H1 (cell line): ENCODE measurements around the gene SLC16A11. TPM values are rescaled to one million over a fixed set of nuclear protein-coding genes. Genes with fewer than 3 reads are reported as not detected.

ENCODE experiments used
- CTCF ChIA-PET: fragments of 300-600 bp; sonication (Branson Sonifier 250); formaldehyde crosslinking; loops from one replicate; lab custom pipeline; 2021; ENCODE audit not compliant: partially characterized antibody; lab: Charles Lee
- POLR2A ChIA-PET: fragments of 300-600 bp; sonication (Branson Sonifier 250); formaldehyde crosslinking; loops from one replicate; lab custom pipeline; 2021; ENCODE audit warnings: inconsistent platforms; ENCODE audit not compliant: partially characterized antibody; lab: Charles Lee
- DNase-seq, 2 experiments: peaks; one replicate each; pipeline versions ENCODE4 v3.0.0 to v3.0.0-alpha.2; 2010 to 2022; ENCODE audit warnings: low spot score in 2 of 2, low read depth in 1 of 2, mixed read lengths in 1 of 2
- FAIRE-seq: peaks from 2 replicates; lab custom pipeline; 2011; peaks lifted over from hg19 to GRCh38; lab: Jason Lieb, UNC
- H2AFZ ChIP-seq: 2 replicates; pipeline ENCODE4 v1.8.1; 2012; ENCODE audit warnings: low read length, inconsistent platforms
- H2AK5ac ChIP-seq: 2 replicates; pipeline ENCODE4 v1.6.1; 2013; ENCODE audit warnings: low read depth, low read length
- H2BK120ac ChIP-seq: replicated peaks from 2 replicates; pipeline ENCODE3; 2013; ENCODE audit warnings: low read depth, low read length, inconsistent platforms
- H2BK12ac ChIP-seq: 2 replicates; pipeline ENCODE4 v1.6.1; 2013; ENCODE audit warnings: low read depth, low read length
- H2BK15ac ChIP-seq: 2 replicates; pipeline ENCODE4 v1.6.1; 2013; ENCODE audit warnings: low read length
- H2BK20ac ChIP-seq: 2 replicates; pipeline ENCODE4 v1.6.1; 2013; ENCODE audit warnings: low read length
- H2BK5ac ChIP-seq: 2 replicates; pipeline ENCODE4 v1.6.1; 2013; ENCODE audit warnings: low read depth, low read length
- H3K14ac ChIP-seq: 2 replicates; pipeline ENCODE4 v1.6.1; 2013; ENCODE audit warnings: inconsistent platforms; ENCODE audit not compliant: insufficient read length
- H3K18ac ChIP-seq: 2 replicates; pipeline ENCODE4 v1.6.1; 2013; ENCODE audit warnings: low read length; ENCODE audit errors: extremely low read depth
- H3K23ac ChIP-seq: 2 replicates; pipeline ENCODE4 v1.6.1; 2013; ENCODE audit warnings: inconsistent platforms; ENCODE audit not compliant: insufficient read length
- H3K23me2 ChIP-seq: 2 replicates; pipeline ENCODE4 v1.6.1; 2013; ENCODE audit warnings: low read depth, low read length
- H3K27ac ChIP-seq: 2 replicates; pipeline ENCODE4 v1.6.1; 2011; ENCODE audit warnings: low read depth, low read length, inconsistent platforms
- H3K27me3 ChIP-seq, 4 experiments: replicated peaks in 1 of 4; 1 replicate in 1 of 4; 2 replicates in 3 of 4; pipeline versions ENCODE4 v1.6.1 to v1.8.1; 2011 to 2013; ENCODE audit warnings: low read length in 3 of 4, mild to moderate bottlenecking in 3 of 4, inconsistent platforms in 2 of 4, mixed read lengths in 2 of 4, moderate library complexity in 1 of 4; ENCODE audit not compliant: control insufficient read depth in 3 of 4, insufficient read depth in 3 of 4; ENCODE audit errors: extremely low read depth in 1 of 4
- H3K36me3 ChIP-seq, 4 experiments: 2 replicates each; pipeline versions ENCODE4 v1.6.1 to v1.8.1; 2011 to 2013; ENCODE audit warnings: mild to moderate bottlenecking in 4 of 4, low read length in 3 of 4, moderate library complexity in 2 of 4, control low read depth in 1 of 4, inconsistent platforms in 1 of 4; ENCODE audit not compliant: insufficient read depth in 4 of 4, control insufficient read depth in 2 of 4
- H3K4ac ChIP-seq: replicated peaks from 2 replicates; pipeline ENCODE3; 2013; ENCODE audit warnings: low read length, low read depth, mixed read lengths, inconsistent platforms; ENCODE audit not compliant: insufficient read length
- H3K4me1 ChIP-seq, 4 experiments: replicated peaks in 1 of 4; 1 replicate in 1 of 4; 2 replicates in 3 of 4; pipeline versions ENCODE4 v1.6.1 to v1.8.1; 2011 to 2013; ENCODE audit warnings: low read length in 3 of 4, inconsistent platforms in 2 of 4, mixed read lengths in 1 of 4; ENCODE audit not compliant: insufficient read depth in 4 of 4, control insufficient read depth in 3 of 4
- H3K4me2 ChIP-seq, 2 experiments: 2 replicates each; pipeline versions ENCODE4 v1.6.1 to v1.8.1; 2011 to 2013; ENCODE audit warnings: low read depth in 2 of 2, low read length in 2 of 2, control low read depth in 1 of 2, inconsistent platforms in 1 of 2, mild to moderate bottlenecking in 1 of 2; ENCODE audit not compliant: insufficient read depth in 1 of 2
- H3K4me3 ChIP-seq, 4 experiments: fragments of 200-600, 300-600 bp in 1 of 4; sonication (generic), shearing (Covaris generic), sonication (Bioruptor Twin) in 1 of 4; 2 replicates each; pipeline versions ENCODE4 v1.5.1 to v1.8.1; 2011 to 2016; ENCODE audit warnings: low read length in 4 of 4, low read depth in 3 of 4, control low read depth in 2 of 4, inconsistent platforms in 2 of 4, mild to moderate bottlenecking in 2 of 4, mixed read lengths in 1 of 4, moderate library complexity in 1 of 4; ENCODE audit not compliant: insufficient read depth in 2 of 4; ENCODE audit errors: extremely low read depth in 1 of 4
- H3K56ac ChIP-seq: replicated peaks from 2 replicates; pipeline ENCODE3; 2013; ENCODE audit warnings: low read depth, mild to moderate bottlenecking, mixed read lengths, low read length, inconsistent platforms; ENCODE audit not compliant: insufficient read length
- H3K79me1 ChIP-seq: 2 replicates; pipeline ENCODE4 v1.6.1; 2013; ENCODE audit warnings: low read depth, low read length, control low read depth
- H3K79me2 ChIP-seq, 2 experiments: 2 replicates each; pipeline versions ENCODE4 v1.6.1 to v1.8.1; 2012 to 2013; ENCODE audit warnings: low read length in 2 of 2, mild to moderate bottlenecking in 2 of 2, inconsistent platforms in 1 of 2; ENCODE audit not compliant: insufficient read depth in 2 of 2, control insufficient read depth in 1 of 2
- H3K9ac ChIP-seq, 4 experiments: replicated peaks in 1 of 4; 1 replicate in 1 of 4; 2 replicates in 3 of 4; pipeline versions ENCODE4 v1.6.1 to v1.8.1; 2011 to 2013; ENCODE audit warnings: low read depth in 3 of 4, low read length in 3 of 4, control low read depth in 2 of 4, mild to moderate bottlenecking in 2 of 4, moderate library complexity in 2 of 4, inconsistent platforms in 1 of 4; ENCODE audit errors: extremely low read depth in 1 of 4
- H3K9me3 ChIP-seq, 2 experiments: 2 replicates each; pipeline versions ENCODE4 v1.6.1 to v1.8.1; 2012 to 2013; ENCODE audit warnings: mild to moderate bottlenecking in 2 of 2, moderate library complexity in 2 of 2, control low read depth in 1 of 2, inconsistent platforms in 1 of 2, low read depth in 1 of 2, low read length in 1 of 2, mixed read lengths in 1 of 2; ENCODE audit not compliant: insufficient read depth in 2 of 2
- H4K20me1 ChIP-seq, 2 experiments: replicated peaks in 1 of 2; 2 replicates each; pipeline versions ENCODE3 to v1.8.1; 2011 to 2013; ENCODE audit warnings: inconsistent platforms in 2 of 2, low read length in 2 of 2, mild to moderate bottlenecking in 1 of 2; ENCODE audit not compliant: insufficient read depth in 2 of 2, control insufficient read depth in 1 of 2
- H4K5ac ChIP-seq: 2 replicates; pipeline ENCODE4 v1.6.1; 2013; ENCODE audit warnings: low read length, low read depth, mixed read lengths, inconsistent platforms; ENCODE audit not compliant: insufficient read length
- H4K8ac ChIP-seq: 2 replicates; pipeline ENCODE4 v1.8.0; 2013; ENCODE audit warnings: mild to moderate bottlenecking, moderate library complexity, low read length, inconsistent platforms; ENCODE audit not compliant: insufficient read depth; ENCODE audit errors: extremely low read depth
- H4K91ac ChIP-seq: replicated peaks from 2 replicates; pipeline ENCODE3; 2013; ENCODE audit warnings: low read length, mixed read lengths, inconsistent platforms; ENCODE audit not compliant: insufficient read length
- CEBPB ChIP-seq: IDR thresholded peaks from 2 replicates; pipeline ENCODE4 v1.6.1; 2012; ENCODE audit warnings: low read depth, low read length
- CHD2 ChIP-seq: IDR thresholded peaks from 2 replicates; pipeline ENCODE4 v1.6.1; 2012; ENCODE audit warnings: low read length, improper control_type of control experiment
- HDAC6 ChIP-seq: IDR thresholded peaks from one replicate; pipeline ENCODE4 v1.7.1; 2012; ENCODE audit warnings: low read depth, mild to moderate bottlenecking, inconsistent platforms, low read length, moderate library complexity
- KDM4A ChIP-seq: IDR thresholded peaks from one replicate; pipeline ENCODE4 v1.7.1; 2012; ENCODE audit warnings: low read depth, mild to moderate bottlenecking, moderate library complexity, low read length, inconsistent platforms; ENCODE audit not compliant: severe bottlenecking
- RBBP5 ChIP-seq: IDR thresholded peaks from 2 replicates; pipeline ENCODE4 v1.7.1; 2012; ENCODE audit warnings: low read depth, mild to moderate bottlenecking, inconsistent platforms, low read length, moderate library complexity, borderline replicate concordance
- RFX5 ChIP-seq: IDR thresholded peaks from 2 replicates; pipeline ENCODE4 v1.6.1; 2011; ENCODE audit warnings: low read depth, low read length, improper control_type of control experiment, borderline replicate concordance
- SIN3A ChIP-seq, 2 experiments: IDR thresholded peaks in 1 of 2; conservative IDR thresholded peaks in 1 of 2; 2 replicates each; pipeline ENCODE4 v1.6.1; 2011 to 2012; ENCODE audit warnings: low read length in 2 of 2, improper control_type of control experiment in 1 of 2, low read depth in 1 of 2, mild to moderate bottlenecking in 1 of 2
- SIRT6 ChIP-seq: IDR thresholded peaks from one replicate; pipeline ENCODE4 v1.7.1; 2012; ENCODE audit warnings: low read length, inconsistent platforms
- SP1 ChIP-seq: IDR thresholded peaks from 2 replicates; pipeline ENCODE4 v1.6.1; 2011; ENCODE audit warnings: low read depth, low read length
- SP4 ChIP-seq: IDR thresholded peaks from 2 replicates; pipeline ENCODE4 v1.6.1; 2012; ENCODE audit warnings: low read length, inconsistent platforms
- TBP ChIP-seq: IDR thresholded peaks from 2 replicates; pipeline ENCODE4 v1.6.1; 2011; ENCODE audit warnings: low read depth, low read length, improper control_type of control experiment
- TCF12 ChIP-seq: IDR thresholded peaks from 2 replicates; pipeline ENCODE4 v1.6.1; 2011; ENCODE audit warnings: low read depth, mild to moderate bottlenecking, low read length
- TEAD4 ChIP-seq: IDR thresholded peaks from 2 replicates; pipeline ENCODE4 v1.6.1; 2012; ENCODE audit warnings: low read depth, low read length, inconsistent platforms, mixed read lengths
- WGBS, 2 experiments: shearing (Covaris generic) in 1 of 2; methylation state at CpG; one replicate each; pipeline versions ENCODE4 v1.1.6 to v1.1.7; 2013 to 2015; ENCODE audit warnings: low lambda C conversion rate in 2 of 2, mixed read lengths in 2 of 2, inconsistent platforms in 1 of 2, low coverage in 1 of 2, missing lambda C conversion rate in 1 of 2; ENCODE audit not compliant: insufficient replicate concordance in 2 of 2, insufficient coverage in 1 of 2, insufficient read length in 1 of 2; ENCODE audit errors: extremely low coverage in 1 of 2, missing lambda C conversion rate in 1 of 2; 5-methylcytosine and 5-hydroxymethylcytosine counted together
- polyA plus RNA-seq, 7 experiments: library from polyadenylated mRNA; depleted of rRNA in 3 of 7; stranded (reverse) in 5 of 7; unstranded in 2 of 7; fragments of >200 nt in 5 of 7; fragments of 200-250 nt in 2 of 7; gene quantifications; 1 replicate in 5 of 7; 2 replicates in 1 of 7; 4 replicates in 1 of 7; pipeline versions ENCODE4 v1.2.1 to v1.2.3, GENCODE V29; 2011 to 2013; ENCODE audit warnings: missing spikeins in 2 of 7, mixed read lengths in 2 of 7
- total RNA-seq: library from RNA; stranded (reverse); fragmentation: NEBNext Ultra II Directional; extraction: Animal tissue kit (Norgen Biotek cat#: 25700); gene quantifications from 2 replicates; pipeline ENCODE4 v1.2.1, GENCODE V29; 2021

SLC16A11 gene
- total and polyA plus RNA-seq, 2 of the 8 experiments (the other 6 are each of a cell fraction or from before 2014, with no cell fraction given), result 0.35 to 0.39 TPM

- Histone ChIP-seq H3K36me3 (peaks cover 0 to 8% (median 3%) of the 10 kb centered on the region in 4 experiments; a peak in 1 of 8 replicates), H4K20me1 (no peaks in the 10 kb centered on the region), H3K4me3 (no peak overlapping the region), H3K9ac (no peak overlapping the region), H2BK20ac (no peak overlapping the region), H3K4me1 (peaks cover 0 to 2% (median 0%) of the 10 kb centered on the region in 4 experiments; a peak in 5 of 7 replicates), H2AK5ac (no peak overlapping the region), H3K9me3 (no peaks in the 10 kb centered on the region), H4K8ac (no peak overlapping the region; the same call in 1 of the 2 replicates), H3K4ac (no peak overlapping the region), H3K4me2 (no peak overlapping the region), H3K23ac (no peak overlapping the region), H4K5ac (no peak overlapping the region), H2AFZ (no peak overlapping the region), H2BK15ac (no peak overlapping the region), H3K27me3 (peaks cover 0 to 10% (median 8%) of the 10 kb centered on the region in 4 experiments; a peak in 6 of 7 replicates), H2BK120ac (no peak overlapping the region), H3K14ac (no peak overlapping the region), H3K79me1 (no peaks in the 10 kb centered on the region), H3K27ac (no peak overlapping the region), H2BK5ac (no peak overlapping the region), H3K18ac (no peak overlapping the region), H2BK12ac (no peak overlapping the region), H3K23me2 (peaks cover 11% of the 10 kb centered on the region), H3K79me2 (no peaks in the 10 kb centered on the region), H4K91ac (no peak overlapping the region), H3K56ac (no peak overlapping the region)
- CTCF ChIA-PET, result interaction anchor here (0.6 to 2.4 kb wide), 7 partner anchors 19 to 446 kb away, joined by 3 to 6 read pairs (median 3); no protein-coding TSS in a partner anchor
- POLR2A ChIA-PET, result interaction anchor here (1.4 kb wide), 1 partner anchor 9 kb away, joined by 6 read pairs; the partner anchor contains the start of gene SLC16A13
- no peak for FAIRE-seq
- WGBS, 2 experiments, result 95% methylated on average over 29 of the region's 29 CpGs; no CpG with 5 or more reads in 1 of the 2 experiments
- no peak for DNase-seq
- TF ChIP-seq RBBP5, result no peak
- no peak for TF ChIP-seq SIN3A (conservative IDR thresholded peaks at IDR 0.05 in 1 of 2, IDR thresholded peaks at IDR 0.05 in 1 of 2; ENCODE audit: low read depth in 1 of 2, low read length in 2 of 2)
- no peak for TF ChIP-seq CEBPB
- TF ChIP-seq KDM4A, result no peak
- TF ChIP-seq TBP, result no peak
- TF ChIP-seq SP1, result no peak
- no peak for TF ChIP-seq CHD2
- TF ChIP-seq TEAD4, result no peak
- TF ChIP-seq RFX5, result no peak
- no peak for TF ChIP-seq SIRT6
- TF ChIP-seq HDAC6, result no peak
- no peak for TF ChIP-seq SP4
- TF ChIP-seq TCF12, result no peak
These were observed 17.3 kb downstream of the SLC16A11 start for GRCh38 chr17:7026471-7027115.
